SK-N-SH (cell line): ENCODE measurements around the gene DIS3L. TPM values are rescaled to one million over a fixed set of nuclear protein-coding genes. Genes with fewer than 3 reads are reported as not detected.

Source experiments
- CTCF ChIA-PET: fragments of 300-600, 350-600 bp; formaldehyde crosslinking; extraction: SDS; loops from one replicate; lab custom pipeline; 2021; lab: Yijun Ruan, JAX
- POLR2A ChIA-PET: fragments of 350-600 bp; sonication (Branson Sonifier 250); formaldehyde crosslinking; extraction: SDS; loops from one replicate; lab custom pipeline; 2020; ENCODE audit warnings: antibody characterized with exemption, inconsistent platforms; lab: Yijun Ruan, JAX
- DNase-seq: peaks from one replicate; pipeline ENCODE4 v3.0.0; 2012
- H2AFZ ChIP-seq: fragments of 200-600 bp; sonication (generic); 2 replicates; pipeline ENCODE4 v1.8.1; 2016; ENCODE audit warnings: antibody characterized with exemption, mild to moderate bottlenecking, low read depth
- H3F3A ChIP-seq: fragments of 200-600 bp; sonication (generic); replicated peaks from 2 replicates; pipeline ENCODE3; 2016; ENCODE audit warnings: antibody characterized with exemption, mild to moderate bottlenecking; ENCODE audit not compliant: insufficient read depth
- H3K27ac ChIP-seq, 2 experiments: fragments of 200-500 bp in 1 of 2; fragments of 200-600 bp in 1 of 2; sonication (Bioruptor generic) in 1 of 2; sonication (generic), shearing (Covaris generic) in 1 of 2; 2 replicates each; pipeline versions ENCODE4 v1.5.1 to v1.6.1; 2014 to 2016; ENCODE audit warnings: low read depth in 2 of 2, inconsistent platforms in 1 of 2, low read length in 1 of 2, mild to moderate bottlenecking in 1 of 2, mixed read lengths in 1 of 2
- H3K27me3 ChIP-seq: fragments of 200-600 bp; sonication (generic), shearing (Covaris generic); 2 replicates; pipeline ENCODE4 v1.6.1; 2016; ENCODE audit warnings: mixed run types; ENCODE audit not compliant: insufficient read depth
- H3K36me3 ChIP-seq, 2 experiments: fragments of 200-500 bp in 1 of 2; fragments of 200-600 bp in 1 of 2; sonication (Bioruptor generic) in 1 of 2; sonication (generic) in 1 of 2; replicated peaks in 1 of 2; 2 replicates each; pipeline versions ENCODE3 to v1.5.1; 2014 to 2016; ENCODE audit warnings: low read length in 1 of 2, mild to moderate bottlenecking in 1 of 2; ENCODE audit not compliant: insufficient read depth in 2 of 2, control insufficient read depth in 1 of 2
- H3K4me1 ChIP-seq, 2 experiments: fragments of 200-500 bp in 1 of 2; fragments of 200-600 bp in 1 of 2; sonication (Bioruptor generic) in 1 of 2; sonication (generic), shearing (Covaris generic) in 1 of 2; 2 replicates each; pipeline versions ENCODE4 v1.5.1 to v1.6.1; 2014 to 2016; ENCODE audit warnings: low read depth in 1 of 2, low read length in 1 of 2, mixed run types in 1 of 2; ENCODE audit not compliant: insufficient read depth in 2 of 2, control insufficient read depth in 1 of 2
- H3K4me2 ChIP-seq: fragments of 200-600 bp; sonication (generic), shearing (Covaris generic); 2 replicates; pipeline ENCODE4 v1.6.1; 2017; ENCODE audit warnings: mixed run types
- H3K4me3 ChIP-seq, 2 experiments: fragments of 200-500 bp in 1 of 2; fragments of 200-600 bp in 1 of 2; sonication (Bioruptor generic) in 1 of 2; sonication (generic), shearing (Covaris generic) in 1 of 2; 2 replicates each; pipeline versions ENCODE4 v1.5.1 to v1.8.1; 2014 to 2016; ENCODE audit warnings: low read depth in 2 of 2, inconsistent platforms in 1 of 2, low read length in 1 of 2, mild to moderate bottlenecking in 1 of 2, mixed read lengths in 1 of 2, moderate library complexity in 1 of 2
- H3K79me2 ChIP-seq: fragments of 200-600 bp; sonication (generic); 2 replicates; pipeline ENCODE4 v1.8.1; 2017; ENCODE audit warnings: mild to moderate bottlenecking; ENCODE audit not compliant: insufficient read depth
- H3K9ac ChIP-seq: fragments of 200-600 bp; sonication (generic); 2 replicates; pipeline ENCODE4 v1.6.1; 2017; ENCODE audit warnings: mixed run types
- H3K9me2 ChIP-seq: fragments of 200-600 bp; sonication (generic); 2 replicates; pipeline ENCODE4 v1.6.1; 2017; ENCODE audit warnings: mixed run types
- H3K9me3 ChIP-seq: fragments of 200-600 bp; sonication (generic); 2 replicates; pipeline ENCODE4 v1.6.1; 2017; ENCODE audit warnings: mixed run types, mild to moderate bottlenecking, moderate library complexity
- H4K20me1 ChIP-seq: fragments of 200-600 bp; sonication (generic); 2 replicates; pipeline ENCODE4 v1.6.1; 2017; ENCODE audit warnings: mild to moderate bottlenecking, mixed run types; ENCODE audit not compliant: insufficient read depth
- CTCF ChIP-seq: fragments of 200-600 bp; sonication (generic); IDR thresholded peaks from 2 replicates; pipeline ENCODE4 v1.6.1; 2017; ENCODE audit warnings: antibody characterized with exemption, mild to moderate bottlenecking, moderate library complexity
- EP300 ChIP-seq, 2 experiments: IDR thresholded peaks; 2 replicates each; pipeline versions ENCODE4 v1.4.0 to v1.6.1; 2012; ENCODE audit warnings: borderline replicate concordance in 1 of 2, low read depth in 1 of 2, low read length in 1 of 2
- FOXJ3 ChIP-seq: sonication (generic); formaldehyde crosslinking; IDR thresholded peaks from 2 replicates; pipeline ENCODE4 v1.5.1; 2020; ENCODE audit warnings: mild to moderate bottlenecking, missing genetic modification reagents
- GABPA ChIP-seq: IDR thresholded peaks from 2 replicates; pipeline ENCODE4 v1.4.0; 2012; ENCODE audit warnings: low read depth, mild to moderate bottlenecking
- GATA2 ChIP-seq: sonication (generic); formaldehyde crosslinking; IDR thresholded peaks from 2 replicates; pipeline ENCODE4 v1.5.0; 2020; ENCODE audit warnings: mild to moderate bottlenecking, missing genetic modification reagents
- IRF3 ChIP-seq: fragments of 150-350 bp; IDR thresholded peaks from 2 replicates; pipeline ENCODE4 v1.6.1; 2016; ENCODE audit warnings: mild to moderate bottlenecking, low read depth, low read length
- MXI1 ChIP-seq: IDR thresholded peaks from 2 replicates; pipeline ENCODE4 v1.6.1; 2012; ENCODE audit warnings: mild to moderate bottlenecking, low read depth, low read length, improper control_type of control experiment
- POLR2AphosphoS5 ChIP-seq: IDR thresholded peaks from 2 replicates; pipeline ENCODE4 v1.6.1; 2012; ENCODE audit warnings: low read depth, low read length
- REST ChIP-seq: IDR thresholded peaks from 2 replicates; pipeline ENCODE4 v1.6.1; 2012; ENCODE audit warnings: mild to moderate bottlenecking, low read depth, low read length, moderate library complexity
- TEAD4 ChIP-seq: IDR thresholded peaks from 2 replicates; pipeline ENCODE4 v1.4.0; 2012; ENCODE audit warnings: mild to moderate bottlenecking, borderline replicate concordance; ENCODE audit not compliant: insufficient read depth
- USF2 ChIP-seq: fragments of 150-350 bp; IDR thresholded peaks from 2 replicates; pipeline ENCODE4 v1.6.1; 2017; ENCODE audit warnings: antibody characterized with exemption, low read length, low read depth, borderline replicate concordance
- ZBTB33 ChIP-seq: IDR thresholded peaks from 2 replicates; pipeline ENCODE4 v1.4.0; 2012; ENCODE audit warnings: low read depth, borderline replicate concordance
- WGBS: methylation state at CpG from one replicate; pipeline ENCODE4 v1.1.6; 2017; ENCODE audit warnings: low lambda C conversion rate; 5-methylcytosine and 5-hydroxymethylcytosine counted together
- polyA plus RNA-seq, 3 experiments: library from polyadenylated mRNA; depleted of rRNA; stranded (reverse); fragments of >200 nt; gene quantifications; 2 replicates each; pipeline ENCODE4 v1.2.3, GENCODE V29; 2012

DIS3L gene
- polyA plus RNA-seq, 1 of the 3 experiments (the other 2 are of a cell fraction): 11.5 TPM

- ChIA-PET POLR2A (interaction anchor here (0.7 kb wide), 1 partner anchor 10 kb away, joined by 3 read pairs; no protein-coding TSS in a partner anchor), CTCF (interaction anchor here (1.0 to 3.0 kb wide), 5 partner anchors 205 to 376 kb away, joined by 3 to 12 read pairs (median 4); partner anchors contain the start of gene SNAPC5)
- Histone ChIP-seq H3F3A (peaks cover 26% of the 10 kb centered on the region), H3K9me2 (no peaks in the 10 kb centered on the region), H2AFZ (peak overlapping the region; percentile 99), H4K20me1 (no peaks in the 10 kb centered on the region), H3K4me2 (peak overlapping the region; percentile 95), H3K27ac (peak overlapping the region; percentile 75 to 88), H3K9ac (peak overlapping the region; percentile 82), H3K4me3 (peak overlapping the region; percentile 66 to 80), H3K27me3 (no peaks in the 10 kb centered on the region), H3K9me3 (no peaks in the 10 kb centered on the region), H3K36me3 (peaks cover 0 to 6% of the 10 kb centered on the region in 2 experiments), H3K79me2 (peaks cover 21% of the 10 kb centered on the region), H3K4me1 (peaks cover 24 to 26% of the 10 kb centered on the region in 2 experiments; a peak in 3 of 4 replicates)
- 49% methylated on average over 19 of the region's 22 CpGs for WGBS
- TF ChIP-seq TEAD4 (no peak), EP300 (IDR thresholded peaks at IDR 0.05; ENCODE audit: borderline replicate concordance in 1 of 2, low read depth in 1 of 2, low read length in 1 of 2) (no peak), GATA2 (CRISPR knock-in tag) (no peak), ZBTB33 (no peak), REST (no peak), MXI1 (no peak), IRF3 (no peak), CTCF (no peak), FOXJ3 (CRISPR knock-in tag) (no peak), USF2 (no peak), POLR2AphosphoS5 (no peak), GABPA (no peak)
- DNase-seq: no peak
These were observed 573 bp upstream of the DIS3L start for GRCh38 chr15:66292571-66293418.
